Natural killer cell (primary cell): ENCODE measurements around the gene DAZAP1. TPM values are rescaled to one million over a fixed set of nuclear protein-coding genes. Genes with fewer than 3 reads are reported as not detected.

Source experiments
- ATAC-seq, 3 donors: fragments of 150-1000 bp in 2 of 3; fragments of 200-7000 bp in 1 of 3; cut with Tn5 transposase; 1 replicate in 1 of 3; 2 replicates in 2 of 3; pipeline ENCODE4 v1.10.0; 2021; ENCODE audit warnings: mild to moderate bottlenecking in 2 of 3, moderate library complexity in 2 of 3
- DNase-seq, 2 donors: peaks; one replicate each; pipeline versions ENCODE4 v3.0.0 to v3.0.0-alpha.2; 2013 to 2021; ENCODE audit warnings: mixed read lengths in 1 of 2
- H3K27ac ChIP-seq: one replicate; pipeline ENCODE4 v1.5.1; 2013; ENCODE audit warnings: mild to moderate bottlenecking, low read length
- H3K27me3 ChIP-seq: one replicate; pipeline ENCODE4 v1.6.1; 2013; ENCODE audit warnings: low read length; ENCODE audit not compliant: control insufficient read depth, insufficient read depth
- H3K36me3 ChIP-seq: one replicate; pipeline ENCODE4 v1.6.1; 2013; ENCODE audit warnings: low read length; ENCODE audit not compliant: control insufficient read depth, insufficient read depth
- H3K4me1 ChIP-seq: one replicate; pipeline ENCODE4 v1.6.1; 2013; ENCODE audit warnings: low read length; ENCODE audit not compliant: control insufficient read depth, insufficient read depth
- H3K4me3 ChIP-seq: one replicate; pipeline ENCODE4 v1.5.1; 2013; ENCODE audit warnings: low read length
- H3K9me3 ChIP-seq: one replicate; pipeline ENCODE4 v1.6.1; 2013; ENCODE audit warnings: low read length; ENCODE audit not compliant: control insufficient read depth, insufficient read depth
- H3K27ac Mint-ChIP-seq, 2 donors: one replicate each; pipeline ENCODE4 v1.8.0; 2022; ENCODE audit warnings: mild to moderate bottlenecking in 2 of 2, mixed read lengths in 2 of 2, moderate library complexity in 1 of 2
- H3K27me3 Mint-ChIP-seq, 2 donors: one replicate each; pipeline ENCODE4 v1.8.0; 2022; ENCODE audit warnings: low read depth in 2 of 2, mixed read lengths in 2 of 2
- H3K36me3 Mint-ChIP-seq: one replicate; pipeline ENCODE4 v1.8.0; 2022; ENCODE audit warnings: mixed read lengths
- H3K4me1 Mint-ChIP-seq, 2 donors: one replicate each; pipeline ENCODE4 v1.8.0; 2022; ENCODE audit warnings: mixed read lengths in 2 of 2
- H3K4me3 Mint-ChIP-seq: one replicate; pipeline ENCODE4 v1.8.0; 2022; ENCODE audit warnings: mild to moderate bottlenecking, moderate library complexity, mixed read lengths
- H3K9me3 Mint-ChIP-seq, 2 donors: one replicate each; pipeline ENCODE4 v1.8.0; 2022; ENCODE audit warnings: mixed read lengths in 2 of 2
- CTCF ChIP-seq: fragments of 200-600 bp; IDR thresholded peaks from one replicate; pipeline ENCODE4 v1.8.0; 2022; ENCODE audit warnings: antibody characterized with exemption
- WGBS: methylation state at CpG from one replicate; pipeline ENCODE4 v1.1.7; 2013; ENCODE audit warnings: missing lambda C conversion rate; ENCODE audit not compliant: insufficient coverage; 5-methylcytosine and 5-hydroxymethylcytosine counted together
- intact Hi-C: fragments of 100-400 bp; cut with micrococcal nuclease; formaldehyde crosslinking; loops from one replicate; pipeline ENCODE4 v1.14.2; 2022
- total RNA-seq, 4 donors: library from RNA; stranded (reverse); fragments of 120-200 nt in 1 of 4; gene quantifications; one replicate each; pipeline versions ENCODE4 v1.2.3 to v1.2.4, GENCODE V29; 2013 to 2022

DAZAP1 gene
- total RNA-seq, 3 donors from 2014 or later (not counting 1 experiment from before 2014, with no cell fraction given): 166 to 207 (median 170) TPM

- Mint-ChIP-seq H3K27ac (peak overlapping the region in 1 of 2 donors; percentile 61), H3K4me1 (peaks cover 35 to 36% of the 10 kb centered on the region in 2 donors), H3K9me3 (no peaks in the 10 kb centered on the region), H3K36me3 (no peaks in the 10 kb centered on the region), H3K27me3 (no peaks in the 10 kb centered on the region), H3K4me3 (no peak overlapping the region)
- DNase-seq: no peak
- Histone ChIP-seq H3K27me3 (no peaks in the 10 kb centered on the region), H3K9me3 (no peaks in the 10 kb centered on the region), H3K4me3 (no peak overlapping the region), H3K4me1 (peaks cover 38% of the 10 kb centered on the region), H3K36me3 (peaks cover 22% of the 10 kb centered on the region), H3K27ac (no peak overlapping the region)
- intact Hi-C loops: no loop called here
- TF ChIP-seq CTCF: no peak
- ATAC-seq: peak in 1 of 3 donors; percentile 19
- 63% methylated on average over 35 of the region's 35 CpGs for WGBS
Measured at GRCh38 chr19:1366899-1367870, 40.2 kb upstream of the DAZAP1 start.

- H3K9me3 ChIP-seq: no peaks in the 10 kb centered on the region
- no peaks in the 10 kb centered on the region for H3K27me3 ChIP-seq
- Mint-ChIP-seq H3K27ac (no peak overlapping the region), H3K36me3 (no peaks in the 10 kb centered on the region), H3K27me3 (no peaks in the 10 kb centered on the region), H3K9me3 (no peaks in the 10 kb centered on the region), H3K4me3 (no peak overlapping the region), H3K4me1 (peaks cover 18 to 20% of the 10 kb centered on the region in 2 donors)
- peaks cover 27% of the 10 kb centered on the region for H3K36me3 ChIP-seq
- no peak overlapping the region for H3K27ac ChIP-seq
- ATAC-seq (no peak), DNase-seq (no peak)
- no peak for TF ChIP-seq CTCF
- no peak overlapping the region for H3K4me3 ChIP-seq
- 96% methylated on average over 18 of the region's 18 CpGs for WGBS
- intact Hi-C loops: no loop called here
- H3K4me1 ChIP-seq: peaks cover 18% of the 10 kb centered on the region
Measured at GRCh38 chr19:1369214-1369805, 38.1 kb upstream of the DAZAP1 start.

GRCh38 chr19:1370579-1371361 is 36.6 kb upstream of the DAZAP1 start:
- intact Hi-C loops: no loop called here
- Mint-ChIP-seq H3K27me3 (no peaks in the 10 kb centered on the region), H3K9me3 (no peaks in the 10 kb centered on the region), H3K36me3 (no peaks in the 10 kb centered on the region), H3K4me3 (no peak overlapping the region), H3K27ac (no peak overlapping the region), H3K4me1 (peaks cover 8 to 15% of the 10 kb centered on the region in 2 donors)
- H3K27me3 ChIP-seq: no peaks in the 10 kb centered on the region
- ATAC-seq (no peak), DNase-seq (no peak)
- peaks cover 17% of the 10 kb centered on the region for H3K4me1 ChIP-seq
- no peaks in the 10 kb centered on the region for H3K9me3 ChIP-seq
- TF ChIP-seq CTCF: no peak
- H3K36me3 ChIP-seq: peaks cover 27% of the 10 kb centered on the region
- H3K27ac ChIP-seq: no peak overlapping the region
- 96% methylated on average over 52 of the region's 52 CpGs for WGBS
- no peak overlapping the region for H3K4me3 ChIP-seq
